Measurements from ENCODE around the gene SGSM2.

Gene SGSM2

GRCh38 chr17:2369039-2369438 is 31.7 kb downstream of the SGSM2 start:
- DNase-seq: no peak

GRCh38 chr17:2369551-2370210 is 32.4 kb downstream of the SGSM2 start:
- DNase-seq: no peak

- DNase-seq: no peak
Observed at GRCh38 chr17:2370211-2370589, 32.9 kb downstream of the SGSM2 start.

GRCh38 chr17:2371183-2372130 is 34.2 kb downstream of the SGSM2 start:
- no peak for DNase-seq

GRCh38 chr17:2372180-2372579 is 34.9 kb downstream of the SGSM2 start:
- no peak for DNase-seq

- no peak for DNase-seq
Observed at GRCh38 chr17:2372681-2373080, 35.4 kb downstream of the SGSM2 start.

- DNase-seq: no peak
Observed at GRCh38 chr17:2373179-2373578, 35.9 kb downstream of the SGSM2 start.

GRCh38 chr17:2374549-2375285 is 37.4 kb downstream of the SGSM2 start:
- DNase-seq: no peak

GRCh38 chr17:2375406-2375805 is 38.1 kb downstream of the SGSM2 start:
- DNase-seq: no peak

GRCh38 chr17:2376107-2376506 is 38.8 kb downstream of the SGSM2 start:
- DNase-seq: no peak

GRCh38 chr17:2377659-2378058 is 40.4 kb downstream of the SGSM2 start:
- no peak for DNase-seq

GRCh38 chr17:2378905-2379304 is 41.6 kb downstream of the SGSM2 start:
- DNase-seq: no peak

- no peak for DNase-seq
Observed at GRCh38 chr17:2379489-2380225, 42.4 kb downstream of the SGSM2 start.

GRCh38 chr17:2380226-2380922 is 43.1 kb downstream of the SGSM2 start:
- no peak for DNase-seq

GRCh38 chr17:2380950-2381649 is 43.8 kb downstream of the SGSM2 start:
- DNase-seq: no peak

GRCh38 chr17:2383628-2384167 is 46.4 kb downstream of the SGSM2 start:
- no peak for DNase-seq

- DNase-seq: no peak
Observed at GRCh38 chr17:2384439-2385127, 47.3 kb downstream of the SGSM2 start.

- no peak for DNase-seq
Observed at GRCh38 chr17:2385240-2386210, 48.2 kb downstream of the SGSM2 start.

GRCh38 chr17:2386400-2387085 is 49.2 kb downstream of the SGSM2 start:
- DNase-seq: no peak
